SH-SY5Y (cell line): Measurements from ENCODE around the gene YKT6.

Experiments
- GATA2 ChIP-seq: IDR thresholded peaks from 2 replicates; pipeline ENCODE4 v1.6.1; 2011; ENCODE audit warnings: mild to moderate bottlenecking, low read depth, low read length
- GATA3 ChIP-seq: IDR thresholded peaks from 2 replicates; pipeline ENCODE4 v1.6.1; 2011; ENCODE audit warnings: low read depth, mild to moderate bottlenecking, low read length, moderate library complexity

GRCh38 chr7:44151956-44152355 is 48.8 kb upstream of the YKT6 start:
- TF ChIP-seq GATA2 (no peak), GATA3 (no peak)
